GM13977 (cell line): ENCODE results near the gene ATP2A1.

Source experiments
- DNase-seq: peaks from one replicate; pipeline ENCODE4 v3.0.0; 2012; ENCODE audit warnings: low spot score
- CTCF ChIP-seq: IDR thresholded peaks from 2 replicates; pipeline ENCODE4 v1.5.1; 2012; ENCODE audit warnings: mild to moderate bottlenecking, control low read depth; ENCODE audit not compliant: insufficient read depth; ENCODE audit errors: extremely low read depth, missing control alignments
- in situ Hi-C: fragments of 300-500 bp; cut with MboI; formaldehyde crosslinking; loops from one replicate; pipeline ENCODE4 v1.12.0; 2022; ENCODE audit warnings: low sequenced_read_pairs, low pct_unique_long_range_greater_than_20kb, mixed read lengths, inconsistent platforms; ENCODE audit not compliant: unreplicated experiment

ATP2A1 gene

GRCh38 chr16:28915181-28915580 is 36.9 kb downstream of the ATP2A1 start:
- TF ChIP-seq CTCF: no peak
- in situ Hi-C loops: no loop called here
- no peak for DNase-seq

GRCh38 chr16:28917095-28917494 is 38.8 kb downstream of the ATP2A1 start:
- in situ Hi-C loops: no loop called here
- DNase-seq: no peak
- no peak for TF ChIP-seq CTCF

GRCh38 chr16:28918698-28919097 is 40.4 kb downstream of the ATP2A1 start:
- TF ChIP-seq CTCF: no peak
- in situ Hi-C loops: no loop called here
- no peak for DNase-seq

- in situ Hi-C loops: no loop called here
- no peak for DNase-seq
- TF ChIP-seq CTCF: no peak
These were observed 44.9 kb downstream of the ATP2A1 start for GRCh38 chr16:28923231-28923587.

GRCh38 chr16:28923652-28924398 is 45.5 kb downstream of the ATP2A1 start:
- DNase-seq: peak; percentile 82
- in situ Hi-C loops: no loop called here

GRCh38 chr16:28924399-28924761 is 46.1 kb downstream of the ATP2A1 start:
- TF ChIP-seq CTCF: no peak
- in situ Hi-C loops: no loop called here
- DNase-seq: no peak

More at GRCh38 chr16:28923652-28924398, 45.5 kb downstream of the ATP2A1 start:
- TF ChIP-seq CTCF: no peak
